Measurements from ENCODE around the gene LDLRAP1.

LDLRAP1 gene

GRCh38 chr1:25525361-25525688 lies 18.1 kb upstream of the LDLRAP1 start:
- Histone ChIP-seq H3K9me3 (ENCODE audit: low read length) (no peaks in the 10 kb centered on the region), H3F3A (ENCODE audit: insufficient read depth, low read length) (no peaks in the 10 kb centered on the region), H4K20me1 (ENCODE audit: insufficient read depth, low read length) (no peaks in the 10 kb centered on the region), H3K36me3 (ENCODE audit: insufficient read depth, low read length) (no peaks in the 10 kb centered on the region), H3K9me2 (ENCODE audit: low read depth, low read length) (no peaks in the 10 kb centered on the region), H3K9ac (ENCODE audit: low read length) (no peak overlapping the region), H3K4me3 (ENCODE audit: low read depth, low read length, poor library complexity, severe bottlenecking) (no peak overlapping the region), H3K4me1 (ENCODE audit: insufficient read depth, low read length, severe bottlenecking) (no peaks in the 10 kb centered on the region), H3K4me2 (ENCODE audit: low read length) (no peak overlapping the region), H3K79me2 (ENCODE audit: insufficient read depth, low read length) (no peaks in the 10 kb centered on the region), H3K27ac (ENCODE audit: low read depth, low read length, poor library complexity, severe bottlenecking) (no peak overlapping the region), H2AFZ (ENCODE audit: low read length) (no peak overlapping the region), H3K27me3 (ENCODE audit: insufficient read depth, low read length) (0 out of 2 replicates have a peak, but pooled peaks cover 13% of the 10 kb centered on the region)
- TF ChIP-seq EZH2 (IDR thresholded peaks at IDR 0.05; ENCODE audit: borderline replicate concordance, low read length) (no peak), CTCF (IDR thresholded peaks at IDR 0.05; ENCODE audit: low read length) (no peak)

- H3K9ac ChIP-seq (ENCODE audit: low read length): no peak overlapping the region
These were observed 16.7 kb upstream of the LDLRAP1 start for GRCh38 chr1:25526753-25527152.

GRCh38 chr1:25527226-25527846 lies 16.1 kb upstream of the LDLRAP1 start:
- no peak overlapping the region for H3K27ac ChIP-seq (ENCODE audit: low read depth, low read length, poor library complexity, severe bottlenecking)
- no peak overlapping the region for H3K4me2 ChIP-seq (ENCODE audit: low read length)
- H3K4me3 ChIP-seq (ENCODE audit: low read depth, low read length, poor library complexity, severe bottlenecking): no peak overlapping the region
- H3K36me3 ChIP-seq (ENCODE audit: insufficient read depth, low read length): no peaks in the 10 kb centered on the region
- H3K79me2 ChIP-seq (ENCODE audit: insufficient read depth, low read length): no peaks in the 10 kb centered on the region
- H3K9me2 ChIP-seq (ENCODE audit: low read depth, low read length): no peaks in the 10 kb centered on the region
- H2AFZ ChIP-seq (ENCODE audit: low read length): no peak overlapping the region
- no peak overlapping the region for H3K9ac ChIP-seq (ENCODE audit: low read length)
- H3K9me3 ChIP-seq (ENCODE audit: low read length): no peaks in the 10 kb centered on the region
- TF ChIP-seq EZH2 (IDR thresholded peaks at IDR 0.05; ENCODE audit: borderline replicate concordance, low read length) (no peak), CTCF (IDR thresholded peaks at IDR 0.05; ENCODE audit: low read length) (no peak)
- 0 out of 2 replicates have a peak, but pooled peaks cover 13% of the 10 kb centered on the region for H3K27me3 ChIP-seq (ENCODE audit: insufficient read depth, low read length)
- no peaks in the 10 kb centered on the region for H3F3A ChIP-seq (ENCODE audit: insufficient read depth, low read length)
- no peaks in the 10 kb centered on the region for H3K4me1 ChIP-seq (ENCODE audit: insufficient read depth, low read length, severe bottlenecking)
- H4K20me1 ChIP-seq (ENCODE audit: insufficient read depth, low read length): no peaks in the 10 kb centered on the region

More at GRCh38 chr1:25526753-25527152, 16.7 kb upstream of the LDLRAP1 start:
- H3K9me2 ChIP-seq (ENCODE audit: low read depth, low read length): no peaks in the 10 kb centered on the region
- H2AFZ ChIP-seq (ENCODE audit: low read length): no peak overlapping the region
- H3K27ac ChIP-seq (ENCODE audit: low read depth, low read length, poor library complexity, severe bottlenecking): no peak overlapping the region
- H3K4me2 ChIP-seq (ENCODE audit: low read length): no peak overlapping the region
- H3K27me3 ChIP-seq (ENCODE audit: insufficient read depth, low read length): 0 out of 2 replicates have a peak, but pooled peaks cover 13% of the 10 kb centered on the region
- no peaks in the 10 kb centered on the region for H3K4me1 ChIP-seq (ENCODE audit: insufficient read depth, low read length, severe bottlenecking)
- no peaks in the 10 kb centered on the region for H3K9me3 ChIP-seq (ENCODE audit: low read length)
- H3F3A ChIP-seq (ENCODE audit: insufficient read depth, low read length): no peaks in the 10 kb centered on the region
- H4K20me1 ChIP-seq (ENCODE audit: insufficient read depth, low read length): no peaks in the 10 kb centered on the region
- no peaks in the 10 kb centered on the region for H3K79me2 ChIP-seq (ENCODE audit: insufficient read depth, low read length)
- no peak overlapping the region for H3K4me3 ChIP-seq (ENCODE audit: low read depth, low read length, poor library complexity, severe bottlenecking)
- TF ChIP-seq CTCF (IDR thresholded peaks at IDR 0.05; ENCODE audit: low read length): no peak
- TF ChIP-seq EZH2 (IDR thresholded peaks at IDR 0.05; ENCODE audit: borderline replicate concordance, low read length): no peak
- H3K36me3 ChIP-seq (ENCODE audit: insufficient read depth, low read length): no peaks in the 10 kb centered on the region
